Upper lobe of left lung (tissue), 6 donors: Measurements from ENCODE around the gene TMC6. TPM values are rescaled to one million over a fixed set of nuclear protein-coding genes. Genes with fewer than 3 reads are reported as not detected.
"Not testable (repeated sequence)": the region's sequence is repeated elsewhere in the genome, so short reads cannot be mapped to it uniquely, and the experiment has no call there.

Experiments
- ATAC-seq, 2 donors: fragments of 200-7000 bp; cut with Tn5 transposase; one replicate each; pipeline ENCODE4 v1.9.1; 2022; ENCODE audit warnings: mild to moderate bottlenecking in 2 of 2, moderate library complexity in 2 of 2; ENCODE audit not compliant: low FRiP score in 2 of 2
- DNase-seq, 2 donors: peaks; one replicate each; pipeline ENCODE4 v3.0.0-alpha.2; 2019 to 2020
- H3K27ac ChIP-seq, 4 donors: fragments of 200-600 bp; sonication (generic); one replicate each; pipeline ENCODE4 v1.5.1; 2016 to 2019
- H3K27me3 ChIP-seq, 4 donors: fragments of 200-600 bp; sonication (generic); one replicate each; pipeline ENCODE4 v1.5.1; 2017 to 2019
- H3K36me3 ChIP-seq, 4 donors: fragments of 200-600 bp; sonication (generic); one replicate each; pipeline ENCODE4 v1.5.1; 2016 to 2019
- H3K4me1 ChIP-seq, 4 donors: fragments of 200-600 bp; sonication (generic); one replicate each; pipeline ENCODE4 v1.5.1; 2018 to 2019
- H3K4me3 ChIP-seq, 4 donors: fragments of 200-600 bp; sonication (generic); one replicate each; pipeline ENCODE4 v1.5.1; 2017 to 2019; ENCODE audit warnings: mild to moderate bottlenecking in 2 of 4, moderate library complexity in 1 of 4
- H3K9me3 ChIP-seq, 4 donors: fragments of 200-600 bp; sonication (generic); one replicate each; pipeline ENCODE4 v1.5.1; 2018 to 2019
- CTCF ChIP-seq, 6 experiments: fragments of 450-650 bp in 4 of 6; fragments of 200-600 bp in 2 of 6; sonication (generic) in 2 of 6; IDR thresholded peaks; one replicate each; pipeline ENCODE4 v1.5.1; 2016 to 2019; ENCODE audit warnings: antibody characterized with exemption in 6 of 6
- EP300 ChIP-seq, 4 donors: sonication (generic); formaldehyde crosslinking; IDR thresholded peaks; one replicate each; pipeline ENCODE4 v1.5.1; 2017; ENCODE audit warnings: antibody characterized with exemption in 4 of 4, control low read depth in 2 of 4
- POLR2A ChIP-seq, 4 donors: fragments of 450-650 bp; IDR thresholded peaks; one replicate each; pipeline ENCODE4 v1.5.1; 2016 to 2017; ENCODE audit warnings: antibody characterized with exemption in 4 of 4, mild to moderate bottlenecking in 2 of 4
- POLR2AphosphoS5 ChIP-seq, 2 donors: sonication (generic); formaldehyde crosslinking; IDR thresholded peaks; one replicate each; pipeline ENCODE4 v1.5.1; 2017; ENCODE audit warnings: antibody characterized with exemption in 2 of 2
- WGBS, 2 donors: methylation state at CpG; one replicate each; pipeline ENCODE4 v1.1.5; 2017 to 2018; 5-methylcytosine and 5-hydroxymethylcytosine counted together
- total RNA-seq, 6 donors: library from RNA; depleted of rRNA in 4 of 6; stranded (reverse); fragments of >200 nt in 4 of 6; gene quantifications; one replicate each; pipeline versions ENCODE4 v1.1.0 to v1.2.1, GENCODE V29; 2016 to 2021
- donor health status: DM: no; HTN: no; CAD: no; lungs with moderate emphysema.
- donor health status: DM: no; HTN: yes; CAD: no; lungs with severe emphysema.

Gene TMC6
- total RNA-seq, 6 donors from 2014 or later: 51.4 to 216 (median 195) TPM

GRCh38 chr17:78142119-78142861 is 13.7 kb upstream of the TMC6 start:
- DNase-seq (peak in 1 of 2 donors; percentile 87), ATAC-seq (no peak)
- Histone ChIP-seq H3K27ac (peak overlapping the region in 3 of 4 donors; percentile 67 to 81 (median 81)), H3K36me3 (no peaks in the 10 kb centered on the region), H3K4me1 (peaks cover 40 to 82% (median 60%) of the 10 kb centered on the region in 4 donors), H3K27me3 (no peaks in the 10 kb centered on the region), H3K4me3 (no peak overlapping the region), H3K9me3 (no peaks in the 10 kb centered on the region)
- TF ChIP-seq EP300 (IDR thresholded peaks at IDR 0.05): no peak
- TF ChIP-seq POLR2AphosphoS5 (IDR thresholded peaks at IDR 0.05): no peak
- TF ChIP-seq CTCF (IDR thresholded peaks at IDR 0.05): no peak
- no peak for TF ChIP-seq POLR2A (IDR thresholded peaks at IDR 0.05)
- WGBS, 2 donors: 79 to 85% methylated on average over 13 to 16 of the region's 16 CpGs

DNA sequence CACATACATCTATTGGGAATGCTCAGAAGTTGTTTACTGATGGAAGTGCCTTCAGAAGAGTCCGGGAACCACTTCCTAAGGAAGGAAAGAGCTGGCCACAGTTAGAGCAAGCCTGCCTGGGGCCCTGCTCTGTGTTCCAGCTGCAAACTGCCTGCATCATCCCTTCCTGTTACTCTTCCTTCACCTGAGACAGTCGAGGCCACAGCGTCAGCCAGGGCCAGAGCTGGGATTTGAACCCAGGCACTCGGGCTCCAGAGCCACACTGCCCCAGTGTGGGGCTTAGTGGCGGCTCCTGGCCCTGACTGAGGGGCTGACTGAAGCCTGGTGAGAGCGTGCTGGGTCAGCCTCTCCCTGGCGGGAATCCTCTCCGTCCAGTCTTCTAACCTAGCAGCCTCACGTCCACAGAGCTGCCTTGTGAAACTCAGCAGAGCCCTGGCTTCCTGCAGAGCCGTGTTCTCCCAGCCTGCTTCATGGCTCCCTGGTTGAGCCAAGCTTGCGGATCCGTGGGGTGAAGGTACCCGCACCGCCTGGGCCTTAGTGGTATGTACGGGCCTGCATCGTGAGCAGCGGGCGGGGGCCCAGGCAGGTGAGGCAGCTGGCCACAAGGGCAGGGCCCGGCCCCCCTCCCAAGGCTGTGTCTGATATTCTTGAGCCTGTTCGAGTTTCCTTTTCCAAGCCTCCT is 13.0 kb upstream of the TMC6 start:
- no peaks in the 10 kb centered on the region for H3K9me3 ChIP-seq
- peak overlapping the region; percentile 67 to 81 (median 78) for H3K27ac ChIP-seq
- WGBS, 2 donors: 63 to 76% methylated on average over 4 to 17 of the region's 20 CpGs
- TF ChIP-seq CTCF (IDR thresholded peaks at IDR 0.05): no peak
- TF ChIP-seq EP300 (IDR thresholded peaks at IDR 0.05): no peak
- TF ChIP-seq POLR2AphosphoS5 (IDR thresholded peaks at IDR 0.05): no peak
- TF ChIP-seq POLR2A (IDR thresholded peaks at IDR 0.05): no peak
- peak in 1 of 2 donors; percentile 83 for DNase-seq
- peak overlapping the region in 1 of 4 donors; percentile 32 for H3K4me3 ChIP-seq
- no peaks in the 10 kb centered on the region for H3K27me3 ChIP-seq
- ATAC-seq: no peak
- peaks cover 40 to 78% (median 60%) of the 10 kb centered on the region in 4 donors for H3K4me1 ChIP-seq
- no peaks in the 10 kb centered on the region for H3K36me3 ChIP-seq

GRCh38 chr17:78140169-78141051 is 11.9 kb upstream of the TMC6 start:
- WGBS, 2 donors: 20 to 24% methylated on average over 32 to 41 of the region's 58 CpGs
- Histone ChIP-seq H3K27ac (peak overlapping the region; percentile 67 to 81 (median 78)), H3K27me3 (no peaks in the 10 kb centered on the region), H3K4me3 (peak overlapping the region in 3 of 4 donors; percentile 23 to 32 (median 27)), H3K9me3 (no peaks in the 10 kb centered on the region), H3K4me1 (peaks cover 39 to 68% (median 52%) of the 10 kb centered on the region in 4 donors), H3K36me3 (no peaks in the 10 kb centered on the region)
- ATAC-seq (peak; percentile 89 to 94), DNase-seq (peak; percentile 97 to 100)
- TF ChIP-seq CTCF (IDR thresholded peaks at IDR 0.05) (peak in 1 of 6 experiments; percentile 16), POLR2AphosphoS5 (IDR thresholded peaks at IDR 0.05) (peak; percentile 47 to 75), EP300 (IDR thresholded peaks at IDR 0.05) (peak in 1 of 4 donors; percentile 24), POLR2A (IDR thresholded peaks at IDR 0.05) (peak in 2 of 4 donors; percentile 57 to 89)

- not testable (repeated sequence) for ATAC-seq, H3K4me3 ChIP-seq, DNase-seq, H3K27me3 ChIP-seq, H3K9me3 ChIP-seq, H3K36me3 ChIP-seq
- peak in 1 of 6 experiments; percentile 5 for TF ChIP-seq CTCF (IDR thresholded peaks at IDR 0.05)
- WGBS, 2 donors: 73 to 81% methylated on average over 12 of the region's 12 CpGs
- peaks cover 33 to 62% (median 46%) of the 10 kb centered on the region in 4 donors for H3K4me1 ChIP-seq
- peak overlapping the region; percentile 61 to 81 (median 74) for H3K27ac ChIP-seq
These were observed 11.3 kb upstream of the TMC6 start for GRCh38 chr17:78139861-78140168.
